CD4-positive, alpha-beta T cell treated with Interleukin-10 for 1 hour (primary cell): ENCODE data around the gene MAST1.
"Not testable (repeated sequence)": the region's sequence is repeated elsewhere in the genome, so short reads cannot be mapped to it uniquely, and the experiment has no call there.

Experiments used
- DNase-seq: peaks from one replicate; pipeline ENCODE4 v3.0.0-alpha.2; 2020

Gene MAST1

GRCh38 chr19:12873891-12874745 lies 35.8 kb downstream of the MAST1 start:
- DNase-seq, result no peak

GRCh38 chr19:12875086-12875485 lies 36.8 kb downstream of the MAST1 start:
- DNase-seq, result no peak

GRCh38 chr19:12880551-12881171 lies 42.3 kb downstream of the MAST1 start:
- DNase-seq, result no peak

GRCh38 chr19:12881172-12881808 lies 43.0 kb downstream of the MAST1 start, which contains the start of gene DNASE2:
TSS of gene DNASE2 (minus strand) at chr19:12881449. CDS start at chr19:12881375, 74 bp downstream.
- peak; percentile 90 for DNase-seq

GRCh38 chr19:12882589-12882988 lies 44.3 kb downstream of the MAST1 start:
- no peak for DNase-seq

GRCh38 chr19:12884202-12884601 lies 45.9 kb downstream of the MAST1 start:
- no peak for DNase-seq

- no peak for DNase-seq
Measured at GRCh38 chr19:12884627-12884925, 46.3 kb downstream of the MAST1 start.

- DNase-seq, result peak; percentile 92
Measured at GRCh38 chr19:12884926-12885748, 46.8 kb downstream of the MAST1 start.

GRCh38 chr19:12885749-12886650 lies 47.7 kb downstream of the MAST1 start:
- no peak for DNase-seq

- DNase-seq, result no peak
Measured at GRCh38 chr19:12886651-12886968, 48.3 kb downstream of the MAST1 start.

- no peak for DNase-seq
Measured at GRCh38 chr19:12886969-12887747, 48.8 kb downstream of the MAST1 start, which contains the start of gene KLF1. TSS of gene KLF1 (minus strand) at chr19:12887201. CDS start at chr19:12887140, 61 bp downstream.

- no peak for DNase-seq
Measured at GRCh38 chr19:12888006-12888603, 49.8 kb downstream of the MAST1 start.

- DNase-seq, result not testable (repeated sequence)
Measured at GRCh38 chr19:12890299-12890786, 52.0 kb downstream of the MAST1 start.

- DNase-seq, result peak; percentile 98
Measured at GRCh38 chr19:12890787-12891552, 52.7 kb downstream of the MAST1 start, which contains the start of gene GCDH. TSS of gene GCDH (plus strand) at chr19:12891160. CDS start at chr19:12891305, 145 bp downstream.

- no peak for DNase-seq
Measured at GRCh38 chr19:12891553-12892021, 53.3 kb downstream of the MAST1 start.

GRCh38 chr19:12893582-12893981 lies 55.3 kb downstream of the MAST1 start:
- no peak for DNase-seq

GRCh38 chr19:12896460-12896859 lies 58.1 kb downstream of the MAST1 start:
- no peak for DNase-seq

- DNase-seq, result no peak
Measured at GRCh38 chr19:12899891-12900518, 61.7 kb downstream of the MAST1 start.

GRCh38 chr19:12907166-12907565 lies 68.9 kb downstream of the MAST1 start:
- DNase-seq, result no peak
